A673 (cell line): Measurements from ENCODE around the gene LMO7. TPM values are rescaled to one million over a fixed set of nuclear protein-coding genes. Genes with fewer than 3 reads are reported as not detected.

Source experiments
- BruUV-seq: library from RNA; stranded (reverse); fragments of 400-500 nt; replicated peaks from 2 replicates; lab custom pipeline; 2021; lab: Mats Ljungman, UMichigan
- CTCF ChIA-PET: fragments of 300-600 bp; sonication (Branson Sonifier 250); formaldehyde crosslinking; loops from one replicate; lab custom pipeline; 2022; ENCODE audit warnings: antibody characterized with exemption; lab: Charles Lee
- POLR2A ChIA-PET: fragments of 300-600 bp; sonication (Branson Sonifier 250); formaldehyde crosslinking; loops from one replicate; lab custom pipeline; 2022; ENCODE audit warnings: antibody characterized with exemption; ENCODE audit not compliant: low non-redundant PET; lab: Charles Lee
- DNase-seq: peaks from one replicate; pipeline ENCODE4 v3.0.0-alpha.2; 2015; ENCODE audit warnings: low spot score
- H3K27ac ChIP-seq: fragments of 200-600 bp; sonication (generic); 2 replicates; pipeline ENCODE4 v1.5.1; 2016; ENCODE audit warnings: mixed run types, low read depth, mild to moderate bottlenecking, mixed read lengths, antibody characterized with exemption, low read length; ENCODE audit not compliant: poor library complexity, severe bottlenecking
- H3K27me3 ChIP-seq: fragments of 200-600 bp; sonication (generic); replicated peaks from 2 replicates; pipeline ENCODE4 v1.6.1; 2017; ENCODE audit warnings: mixed run types, low read depth, mild to moderate bottlenecking, mixed read lengths, antibody characterized with exemption, low read length; ENCODE audit not compliant: insufficient read depth, poor library complexity
- H3K36me3 ChIP-seq: fragments of 200-600 bp; sonication (generic); 2 replicates; pipeline ENCODE4 v1.6.1; 2016; ENCODE audit warnings: mixed run types, mild to moderate bottlenecking, mixed read lengths, antibody characterized with exemption, low read length; ENCODE audit not compliant: insufficient read depth, poor library complexity, severe bottlenecking
- H3K4me1 ChIP-seq: fragments of 200-600 bp; sonication (generic); 2 replicates; pipeline ENCODE4 v1.6.1; 2017; ENCODE audit warnings: mixed run types, mild to moderate bottlenecking, mixed read lengths, antibody characterized with exemption, low read length; ENCODE audit not compliant: insufficient read depth, poor library complexity, severe bottlenecking
- H3K4me3 ChIP-seq: fragments of 200-600 bp; sonication (generic); 2 replicates; pipeline ENCODE4 v1.5.1; 2016; ENCODE audit warnings: low read depth, mixed run types, mild to moderate bottlenecking, mixed read lengths, low read length; ENCODE audit not compliant: poor library complexity, severe bottlenecking
- H3K9me3 ChIP-seq: fragments of 200-600 bp; sonication (generic); 2 replicates; pipeline ENCODE4 v1.6.1; 2016; ENCODE audit warnings: mixed run types, low read depth, mild to moderate bottlenecking, mixed read lengths, antibody characterized with exemption, low read length; ENCODE audit not compliant: poor library complexity, severe bottlenecking
- CTCF ChIP-seq: fragments of 300-800, 200-600 bp; sonication (generic); conservative IDR thresholded peaks from 2 replicates; pipeline ENCODE4 v1.5.1; 2017; ENCODE audit warnings: low read depth, mild to moderate bottlenecking, antibody characterized with exemption, low read length, moderate library complexity, mixed read lengths
- EZH2 ChIP-seq: fragments of 200-600 bp; sonication (generic); IDR thresholded peaks from 2 replicates; pipeline ENCODE4 v1.6.1; 2017; ENCODE audit warnings: borderline replicate concordance, low read depth, mild to moderate bottlenecking, mixed read lengths, antibody characterized with exemption, low read length; ENCODE audit not compliant: poor library complexity, severe bottlenecking
- intact Hi-C: fragments of 100-400 bp; cut with micrococcal nuclease; formaldehyde crosslinking; loops from one replicate; pipeline ENCODE4 v1.10.0; 2022; ENCODE audit not compliant: unreplicated experiment
- total RNA-seq: library from RNA; stranded (reverse); gene quantifications from 2 replicates; pipeline ENCODE4 v1.2.3, GENCODE V29; 2021

LMO7 gene
- total RNA-seq, 1 experiment from 2014 or later: 20.3 TPM

- no peaks in the 10 kb centered on the region for H3K36me3 ChIP-seq
- CTCF ChIA-PET: no interaction called here
- H3K27ac ChIP-seq: no peak overlapping the region
- POLR2A ChIA-PET: no interaction called here
- H3K4me1 ChIP-seq: no peaks in the 10 kb centered on the region
- H3K4me3 ChIP-seq: no peak overlapping the region
- H3K27me3 ChIP-seq: no peaks in the 10 kb centered on the region
- DNase-seq: no peak
- TF ChIP-seq EZH2 (no peak), CTCF (no peak)
- intact Hi-C loops: no loop called here
- H3K9me3 ChIP-seq: no peaks in the 10 kb centered on the region
- BruUV-seq: no TSS peak
These were observed 21.0 kb downstream of the LMO7 start for GRCh38 chr13:75657111-75657510.

GRCh38 chr13:75660694-75661093, 24.6 kb downstream of the LMO7 start:
- Histone ChIP-seq H3K4me3 (no peak overlapping the region), H3K9me3 (no peaks in the 10 kb centered on the region), H3K36me3 (no peaks in the 10 kb centered on the region), H3K4me1 (no peaks in the 10 kb centered on the region), H3K27me3 (no peaks in the 10 kb centered on the region), H3K27ac (no peak overlapping the region)
- DNase-seq: no peak
- ChIA-PET POLR2A (no interaction called here), CTCF (no interaction called here)
- TF ChIP-seq CTCF: no peak
- TF ChIP-seq EZH2: no peak
- no TSS peak for BruUV-seq
- intact Hi-C loops: no loop called here

- Histone ChIP-seq H3K4me1 (no peaks in the 10 kb centered on the region), H3K27ac (no peak overlapping the region), H3K4me3 (no peak overlapping the region), H3K36me3 (no peaks in the 10 kb centered on the region), H3K27me3 (no peaks in the 10 kb centered on the region), H3K9me3 (no peaks in the 10 kb centered on the region)
- CTCF ChIA-PET: no interaction called here
- no peak for DNase-seq
- POLR2A ChIA-PET: no interaction called here
- intact Hi-C loops: no loop called here
- TF ChIP-seq CTCF (no peak), EZH2 (no peak)
- no TSS peak for BruUV-seq
These were observed 25.3 kb downstream of the LMO7 start for GRCh38 chr13:75661443-75661842.
